GM19395 (cell line): ENCODE measurements around the gene FLRT2.

Source experiments
- ATAC-seq: cut with Tn5 transposase; IDR thresholded peaks from one replicate; pipeline ENCODE4 v1.9.1; 2021; ENCODE audit warnings: mild to moderate bottlenecking, moderate library complexity; ENCODE audit not compliant: unreplicated experiment

FLRT2 gene

DNA sequence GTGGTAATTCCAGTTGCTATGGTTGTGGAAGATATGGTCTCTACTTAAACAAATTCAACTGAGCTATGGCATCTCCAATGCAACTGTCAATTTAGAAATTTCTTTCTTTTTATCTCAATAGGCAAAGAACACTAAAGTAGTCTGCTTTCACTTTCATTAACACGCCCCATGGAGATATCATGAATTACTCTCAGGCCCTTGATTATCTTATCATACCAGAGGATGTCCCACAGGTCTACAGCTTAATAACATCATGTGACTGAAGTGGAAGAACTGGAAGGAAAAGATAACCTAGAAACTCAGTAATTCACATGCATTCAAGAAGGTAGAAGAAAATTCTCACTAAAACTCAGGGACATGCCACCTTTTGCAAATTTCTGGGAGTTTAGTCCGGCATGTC, 114.3 kb downstream of the FLRT2 start:
- no peak for ATAC-seq

GRCh38 chr14:85653029-85653428, 123.1 kb downstream of the FLRT2 start:
- no peak for ATAC-seq

GRCh38 chr14:85660243-85660922, 130.4 kb downstream of the FLRT2 start:
- no peak for ATAC-seq

DNA sequence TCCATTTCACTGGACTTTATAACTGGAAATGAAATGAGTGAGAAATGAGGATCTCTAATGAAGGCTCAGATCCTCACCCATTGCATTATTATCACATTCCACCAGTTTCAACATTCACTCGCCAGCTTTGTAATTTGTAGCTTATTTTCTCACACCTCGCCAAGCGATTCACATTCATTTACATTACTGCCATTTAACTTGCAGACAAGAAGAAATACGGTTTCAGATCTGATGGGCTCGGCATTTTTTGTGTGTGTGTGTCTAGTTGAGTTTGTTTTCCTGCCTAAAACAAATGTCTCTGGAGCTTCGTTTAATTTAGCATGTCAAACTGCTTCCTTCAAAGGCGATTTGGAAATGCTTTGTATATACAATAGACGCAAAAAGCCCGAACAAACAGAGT, 132.2 kb downstream of the FLRT2 start:
- no peak for ATAC-seq

- ATAC-seq = no peak
Measured at GRCh38 chr14:85663256-85663655, 133.3 kb downstream of the FLRT2 start.

- no peak for ATAC-seq
Measured at GRCh38 chr14:85663667-85664066, 133.7 kb downstream of the FLRT2 start.

DNA sequence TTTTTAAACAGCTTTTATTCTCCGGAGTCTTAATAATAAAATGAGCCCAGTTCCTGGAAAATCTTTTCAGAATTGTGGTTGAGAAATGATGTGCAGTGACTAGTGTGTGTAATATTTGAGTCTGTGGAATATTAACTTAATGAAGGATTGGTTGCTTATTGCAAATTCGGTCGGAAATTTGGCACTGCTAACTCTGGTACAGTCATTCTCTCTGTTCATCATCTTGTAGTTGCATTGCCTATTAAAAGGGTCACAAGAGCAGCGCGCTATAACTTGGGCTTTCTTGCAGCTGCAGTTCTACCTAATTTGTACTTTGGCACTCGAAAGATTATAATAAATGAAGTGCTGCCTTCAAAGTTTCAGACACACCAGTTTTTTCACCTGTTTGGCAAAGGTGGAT, 146.0 kb downstream of the FLRT2 start:
- no peak for ATAC-seq

DNA sequence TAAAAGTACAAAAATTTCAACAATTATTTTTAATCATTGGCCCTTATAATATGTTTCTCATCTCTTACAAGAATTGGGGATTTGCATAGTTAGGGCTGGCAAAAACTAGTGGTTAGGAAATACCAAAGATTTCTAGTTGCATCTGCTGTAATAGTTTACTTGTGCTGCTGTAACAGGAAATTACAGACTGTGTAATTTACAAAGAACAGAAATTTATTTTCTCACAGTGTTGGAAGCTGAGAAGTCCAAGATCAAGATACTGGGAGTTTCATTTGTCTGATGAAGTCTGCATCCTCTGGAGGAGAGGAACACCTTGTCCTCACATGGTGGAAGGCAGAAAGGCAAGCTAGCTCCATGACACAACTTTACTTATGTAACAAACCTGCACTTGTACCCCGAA, 157.0 kb downstream of the FLRT2 start:
- ATAC-seq = no peak

- no peak for ATAC-seq
Measured at GRCh38 chr14:85687456-85687855, 157.5 kb downstream of the FLRT2 start.

DNA sequence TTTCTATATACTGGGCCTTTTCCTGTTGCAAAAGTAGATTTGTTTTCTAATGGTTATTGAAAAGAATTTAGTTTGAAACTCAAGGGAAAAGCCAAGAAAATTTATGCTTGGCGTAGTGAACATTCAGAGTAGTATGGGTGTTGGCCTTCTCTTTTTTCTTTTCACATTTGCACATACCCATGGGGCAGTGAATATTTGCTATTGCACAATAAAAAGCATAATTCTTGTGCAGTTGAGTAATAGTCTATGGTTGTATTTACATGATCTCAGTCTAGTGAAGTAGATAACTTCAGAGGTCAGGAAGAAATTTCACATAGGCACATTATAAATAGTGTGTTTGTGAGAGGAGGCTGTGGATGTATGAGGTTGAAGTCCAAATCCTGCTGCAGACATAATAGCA, 158.1 kb downstream of the FLRT2 start:
- no peak for ATAC-seq

- ATAC-seq = no peak
Measured at GRCh38 chr14:85695300-85695699, 165.4 kb downstream of the FLRT2 start.

GRCh38 chr14:85701116-85701515, 171.2 kb downstream of the FLRT2 start:
- no peak for ATAC-seq

- no peak for ATAC-seq
Measured at GRCh38 chr14:85701763-85702162, 171.8 kb downstream of the FLRT2 start.

GRCh38 chr14:85702191-85702590, 172.2 kb downstream of the FLRT2 start:
- no peak for ATAC-seq

- ATAC-seq = no peak
Measured at GRCh38 chr14:85702997-85703396, 173.1 kb downstream of the FLRT2 start.
